ENCODE data around the gene ACTR3. TPM values are rescaled to one million over a fixed set of nuclear protein-coding genes. Genes with fewer than 3 reads are reported as not detected.

Gene ACTR3
- total and polyA plus RNA-seq, 9 donors = 41.7 to 167 (median 133) TPM

- intact Hi-C loops (cut with DNase I) = no loop called here
- H3K36me3 ChIP-seq = no peaks in the 10 kb centered on the region
- TF ChIP-seq POLR2A (IDR thresholded peaks at IDR 0.05) (no peak), EP300 (IDR thresholded peaks at IDR 0.05) (no peak)
- TF ChIP-seq, protein P1, sequence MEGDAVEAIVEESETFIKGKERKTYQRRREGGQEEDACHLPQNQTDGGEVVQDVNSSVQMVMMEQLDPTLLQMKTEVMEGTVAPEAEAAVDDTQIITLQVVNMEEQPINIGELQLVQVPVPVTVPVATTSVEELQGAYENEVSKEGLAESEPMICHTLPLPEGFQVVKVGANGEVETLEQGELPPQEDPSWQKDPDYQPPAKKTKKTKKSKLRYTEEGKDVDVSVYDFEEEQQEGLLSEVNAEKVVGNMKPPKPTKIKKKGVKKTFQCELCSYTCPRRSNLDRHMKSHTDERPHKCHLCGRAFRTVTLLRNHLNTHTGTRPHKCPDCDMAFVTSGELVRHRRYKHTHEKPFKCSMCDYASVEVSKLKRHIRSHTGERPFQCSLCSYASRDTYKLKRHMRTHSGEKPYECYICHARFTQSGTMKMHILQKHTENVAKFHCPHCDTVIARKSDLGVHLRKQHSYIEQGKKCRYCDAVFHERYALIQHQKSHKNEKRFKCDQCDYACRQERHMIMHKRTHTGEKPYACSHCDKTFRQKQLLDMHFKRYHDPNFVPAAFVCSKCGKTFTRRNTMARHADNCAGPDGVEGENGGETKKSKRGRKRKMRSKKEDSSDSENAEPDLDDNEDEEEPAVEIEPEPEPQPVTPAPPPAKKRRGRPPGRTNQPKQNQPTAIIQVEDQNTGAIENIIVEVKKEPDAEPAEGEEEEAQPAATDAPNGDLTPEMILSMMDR (IDR thresholded peaks at IDR 0.05) = no peak
- 85 to 87% (median 86%) methylated on average over 3 of the region's 3 CpGs for WGBS, 3 donors
- DNase-seq = no peak
- no peak overlapping the region for H3K4me3 ChIP-seq
- H3K4me1 ChIP-seq (ENCODE audit: insufficient read depth) = no peaks in the 10 kb centered on the region
- no peak overlapping the region for H3K27ac ChIP-seq
- no peaks in the 10 kb centered on the region for H3K27me3 ChIP-seq
- no peaks in the 10 kb centered on the region for H3K9me3 ChIP-seq
These were observed 31.1 kb downstream of the ACTR3 start for GRCh38 chr2:113920996-113921395.

DNA sequence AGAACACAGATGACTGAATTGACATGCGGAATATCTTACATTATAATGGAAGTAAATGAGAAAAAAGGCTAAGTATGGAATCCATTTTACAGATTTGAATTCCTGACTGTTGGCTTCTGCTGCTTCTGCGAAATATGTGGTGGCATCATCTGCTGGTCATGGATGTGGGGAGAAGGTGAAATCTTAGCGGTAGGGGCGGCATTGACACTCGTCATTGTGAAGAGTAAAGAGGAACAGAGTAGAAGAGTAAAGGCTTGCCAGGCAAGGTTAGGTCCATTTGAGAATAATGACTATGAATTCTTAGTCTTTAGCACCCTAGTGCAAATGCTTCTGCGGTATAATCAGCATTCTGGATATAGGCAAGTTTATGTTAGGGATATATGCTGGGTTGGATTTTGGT lies 32.4 kb downstream of the ACTR3 start:
- H3K9me3 ChIP-seq = no peaks in the 10 kb centered on the region
- WGBS, 3 donors = 95 to 99% (median 97%) methylated on average over 6 of the region's 6 CpGs
- no peak for DNase-seq
- TF ChIP-seq POLR2A (IDR thresholded peaks at IDR 0.05) (no peak), EP300 (IDR thresholded peaks at IDR 0.05) (no peak)
- TF ChIP-seq, protein P1 (IDR thresholded peaks at IDR 0.05) = no peak
- no peaks in the 10 kb centered on the region for H3K27me3 ChIP-seq
- intact Hi-C loops (cut with DNase I) = no loop called here
- no peaks in the 10 kb centered on the region for H3K36me3 ChIP-seq
- no peak overlapping the region for H3K27ac ChIP-seq
- H3K4me3 ChIP-seq = no peak overlapping the region
- H3K4me1 ChIP-seq (ENCODE audit: insufficient read depth) = no peaks in the 10 kb centered on the region

- TF ChIP-seq POLR2A (IDR thresholded peaks at IDR 0.05) (no peak), EP300 (IDR thresholded peaks at IDR 0.05) (no peak)
- TF ChIP-seq, protein P1 (IDR thresholded peaks at IDR 0.05) = no peak
- Histone ChIP-seq H3K27ac (no peak overlapping the region), H3K4me3 (no peak overlapping the region), H3K27me3 (no peaks in the 10 kb centered on the region), H3K4me1 (ENCODE audit: insufficient read depth) (no peaks in the 10 kb centered on the region), H3K9me3 (no peaks in the 10 kb centered on the region), H3K36me3 (no peaks in the 10 kb centered on the region)
- 90 to 92% (median 91%) methylated on average over 3 of the region's 3 CpGs for WGBS, 3 donors
- intact Hi-C loops (cut with DNase I) = no loop called here
- no peak for DNase-seq
These were observed 32.9 kb downstream of the ACTR3 start for GRCh38 chr2:113922784-113923183.

DNA sequence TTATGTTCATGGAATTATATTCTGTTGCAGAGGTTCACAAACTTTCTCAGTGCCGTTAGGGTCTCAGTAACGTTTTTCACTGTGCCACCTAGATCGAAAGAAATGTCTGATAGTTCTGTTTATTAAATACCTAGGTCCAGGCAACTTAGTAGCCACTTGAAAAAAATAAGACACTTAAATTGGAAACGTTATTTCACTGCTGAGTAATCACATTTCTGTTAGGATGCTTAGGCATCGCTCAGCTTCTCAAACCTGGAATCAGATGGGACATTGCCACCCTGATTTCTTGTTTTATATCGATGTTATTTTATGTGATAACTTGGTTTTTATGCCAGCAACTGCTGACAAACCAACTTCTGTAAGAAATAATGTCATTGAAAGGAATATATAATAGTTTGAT lies 36.0 kb downstream of the ACTR3 start:
- Histone ChIP-seq H3K27ac (no peak overlapping the region), H3K27me3 (no peaks in the 10 kb centered on the region), H3K36me3 (no peaks in the 10 kb centered on the region), H3K4me3 (no peak overlapping the region), H3K9me3 (no peaks in the 10 kb centered on the region), H3K4me1 (ENCODE audit: insufficient read depth) (no peaks in the 10 kb centered on the region)
- WGBS, 3 donors = 80 to 90% (median 84%) methylated on average over 6 of the region's 6 CpGs
- TF ChIP-seq EP300 (IDR thresholded peaks at IDR 0.05) (no peak), POLR2A (IDR thresholded peaks at IDR 0.05) (no peak)
- TF ChIP-seq, protein P1 (IDR thresholded peaks at IDR 0.05) = no peak
- no peak for DNase-seq
- intact Hi-C loops (cut with DNase I) = no loop called here

DNA sequence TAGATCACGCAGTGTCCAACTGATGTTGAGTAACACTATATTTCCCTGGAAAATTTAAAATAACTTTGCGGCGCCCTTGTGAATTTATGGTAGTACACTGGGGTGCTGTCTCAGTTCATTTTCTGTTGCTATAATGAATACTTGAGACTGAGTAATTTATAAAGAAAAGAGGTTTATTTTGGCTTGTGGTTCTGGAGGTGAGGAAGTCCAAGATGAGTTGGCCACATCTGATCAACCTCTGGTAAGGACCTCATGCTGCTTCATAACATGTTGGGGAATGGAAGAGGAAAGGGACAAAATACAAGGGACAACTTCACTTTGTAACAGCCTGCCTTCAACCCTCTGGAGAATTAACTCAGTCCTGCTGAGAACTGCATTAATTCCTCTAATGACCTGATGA lies 36.4 kb downstream of the ACTR3 start:
- Histone ChIP-seq H3K27ac (no peak overlapping the region), H3K36me3 (no peaks in the 10 kb centered on the region), H3K4me1 (ENCODE audit: insufficient read depth) (no peaks in the 10 kb centered on the region), H3K27me3 (no peaks in the 10 kb centered on the region), H3K9me3 (no peaks in the 10 kb centered on the region), H3K4me3 (no peak overlapping the region)
- no peak for DNase-seq
- 97 to 99% (median 97%) methylated on average over 3 of the region's 3 CpGs for WGBS, 3 donors
- intact Hi-C loops (cut with DNase I) = no loop called here
- TF ChIP-seq, protein P1 (IDR thresholded peaks at IDR 0.05) = no peak
- TF ChIP-seq EP300 (IDR thresholded peaks at IDR 0.05) = no peak
- TF ChIP-seq POLR2A (IDR thresholded peaks at IDR 0.05) = no peak

All from ovary (tissue), 9 donors.